ENCODE measurements around the gene CMPK1. TPM values are rescaled to one million over a fixed set of nuclear protein-coding genes. Genes with fewer than 3 reads are reported as not detected.

Gene CMPK1
- total RNA-seq, 3 donors from 2014 or later, result 104 to 116 (median 107) TPM

GRCh38 chr1:47396671-47397196, 63.1 kb downstream of the CMPK1 start:
- no peak for DNase-seq
- Mint-ChIP-seq H3K4me1 (ENCODE audit: low read depth) (no peaks in the 10 kb centered on the region), H3K9me3 (no peaks in the 10 kb centered on the region), H3K36me3 (ENCODE audit: insufficient read depth) (no peaks in the 10 kb centered on the region), H3K4me3 (no peak overlapping the region), H3K27me3 (ENCODE audit: low read depth) (peaks cover 39% of the 10 kb centered on the region)
- no peak for ATAC-seq

- H3K4me3 Mint-ChIP-seq, result no peak overlapping the region
- peaks cover 33% of the 10 kb centered on the region for H3K27me3 Mint-ChIP-seq (ENCODE audit: low read depth)
- H3K4me1 Mint-ChIP-seq (ENCODE audit: low read depth), result no peaks in the 10 kb centered on the region
- ATAC-seq (no peak), DNase-seq (no peak)
- H3K9me3 Mint-ChIP-seq, result no peaks in the 10 kb centered on the region
- H3K36me3 Mint-ChIP-seq (ENCODE audit: insufficient read depth), result no peaks in the 10 kb centered on the region
Observed at GRCh38 chr1:47399138-47399845, 65.7 kb downstream of the CMPK1 start.

GRCh38 chr1:47399846-47400155, 66.2 kb downstream of the CMPK1 start:
- Mint-ChIP-seq H3K4me1 (ENCODE audit: low read depth) (no peaks in the 10 kb centered on the region), H3K27me3 (ENCODE audit: low read depth) (peaks cover 31% of the 10 kb centered on the region), H3K9me3 (no peaks in the 10 kb centered on the region), H3K36me3 (ENCODE audit: insufficient read depth) (no peaks in the 10 kb centered on the region), H3K4me3 (no peak overlapping the region)
- DNase-seq (no peak), ATAC-seq (no peak)

- no peak for ATAC-seq
- Mint-ChIP-seq H3K4me1 (ENCODE audit: low read depth) (no peaks in the 10 kb centered on the region), H3K27me3 (ENCODE audit: low read depth) (peaks cover 24% of the 10 kb centered on the region)
Observed at GRCh38 chr1:47401761-47402160, 68.2 kb downstream of the CMPK1 start.

GRCh38 chr1:47402591-47402990, 69.0 kb downstream of the CMPK1 start:
- DNase-seq, result no peak
- H3K4me1 Mint-ChIP-seq (ENCODE audit: low read depth), result no peaks in the 10 kb centered on the region
- no peaks in the 10 kb centered on the region for H3K36me3 Mint-ChIP-seq (ENCODE audit: insufficient read depth)
- ATAC-seq, result no peak
- no peaks in the 10 kb centered on the region for H3K9me3 Mint-ChIP-seq
- H3K27me3 Mint-ChIP-seq (ENCODE audit: low read depth), result peaks cover 19% of the 10 kb centered on the region
- H3K4me3 Mint-ChIP-seq, result no peak overlapping the region

More at GRCh38 chr1:47401761-47402160, 68.2 kb downstream of the CMPK1 start:
- Mint-ChIP-seq H3K4me3 (no peak overlapping the region), H3K36me3 (ENCODE audit: insufficient read depth) (no peaks in the 10 kb centered on the region), H3K9me3 (no peaks in the 10 kb centered on the region)
- DNase-seq, result no peak

GRCh38 chr1:47403321-47403910, 69.8 kb downstream of the CMPK1 start:
- ATAC-seq (no peak), DNase-seq (no peak)
- Mint-ChIP-seq H3K36me3 (ENCODE audit: insufficient read depth) (no peaks in the 10 kb centered on the region), H3K27me3 (ENCODE audit: low read depth) (peaks cover 14% of the 10 kb centered on the region), H3K4me3 (no peak overlapping the region), H3K9me3 (no peaks in the 10 kb centered on the region), H3K4me1 (ENCODE audit: low read depth) (no peaks in the 10 kb centered on the region)

GRCh38 chr1:47405697-47406096, 72.1 kb downstream of the CMPK1 start:
- no peak for ATAC-seq
- H3K9me3 Mint-ChIP-seq, result no peaks in the 10 kb centered on the region

GRCh38 chr1:47406966-47407365, 73.4 kb downstream of the CMPK1 start:
- DNase-seq, result no peak
- peaks cover 9% of the 10 kb centered on the region for H3K27me3 Mint-ChIP-seq (ENCODE audit: low read depth)
- H3K36me3 Mint-ChIP-seq (ENCODE audit: insufficient read depth), result no peaks in the 10 kb centered on the region
- ATAC-seq, result no peak
- no peaks in the 10 kb centered on the region for H3K4me1 Mint-ChIP-seq (ENCODE audit: low read depth)
- H3K9me3 Mint-ChIP-seq, result no peaks in the 10 kb centered on the region
- no peak overlapping the region for H3K4me3 Mint-ChIP-seq

More at GRCh38 chr1:47405697-47406096, 72.1 kb downstream of the CMPK1 start:
- Mint-ChIP-seq H3K4me3 (no peak overlapping the region), H3K27me3 (ENCODE audit: low read depth) (peaks cover 12% of the 10 kb centered on the region), H3K4me1 (ENCODE audit: low read depth) (no peaks in the 10 kb centered on the region), H3K36me3 (ENCODE audit: insufficient read depth) (no peaks in the 10 kb centered on the region)
- no peak for DNase-seq

GRCh38 chr1:47407481-47407880, 73.9 kb downstream of the CMPK1 start:
- no peak for ATAC-seq
- Mint-ChIP-seq H3K9me3 (no peaks in the 10 kb centered on the region), H3K4me3 (no peak overlapping the region), H3K36me3 (ENCODE audit: insufficient read depth) (no peaks in the 10 kb centered on the region), H3K27me3 (ENCODE audit: low read depth) (peaks cover 6% of the 10 kb centered on the region), H3K4me1 (ENCODE audit: low read depth) (no peaks in the 10 kb centered on the region)
- no peak for DNase-seq

GRCh38 chr1:47409311-47410067, 75.9 kb downstream of the CMPK1 start:
- ATAC-seq (no peak), DNase-seq (no peak)
- peaks cover 18% of the 10 kb centered on the region for H3K27me3 Mint-ChIP-seq (ENCODE audit: low read depth)
- no peaks in the 10 kb centered on the region for H3K9me3 Mint-ChIP-seq
- H3K4me3 Mint-ChIP-seq, result no peak overlapping the region
- no peaks in the 10 kb centered on the region for H3K4me1 Mint-ChIP-seq (ENCODE audit: low read depth)
- H3K36me3 Mint-ChIP-seq (ENCODE audit: insufficient read depth), result no peaks in the 10 kb centered on the region

GRCh38 chr1:47410068-47410455, 76.5 kb downstream of the CMPK1 start:
- DNase-seq, result no peak
- Mint-ChIP-seq H3K4me3 (no peak overlapping the region), H3K36me3 (ENCODE audit: insufficient read depth) (no peaks in the 10 kb centered on the region), H3K4me1 (ENCODE audit: low read depth) (no peaks in the 10 kb centered on the region), H3K27me3 (ENCODE audit: low read depth) (peaks cover 23% of the 10 kb centered on the region), H3K9me3 (no peaks in the 10 kb centered on the region)
- no peak for ATAC-seq

GRCh38 chr1:47411436-47411835, 77.8 kb downstream of the CMPK1 start:
- Mint-ChIP-seq H3K9me3 (no peaks in the 10 kb centered on the region), H3K4me3 (no peak overlapping the region)

GRCh38 chr1:47412437-47412836, 78.8 kb downstream of the CMPK1 start:
- DNase-seq (no peak), ATAC-seq (no peak)
- Mint-ChIP-seq H3K9me3 (no peaks in the 10 kb centered on the region), H3K4me1 (ENCODE audit: low read depth) (peaks cover 2% of the 10 kb centered on the region), H3K27me3 (ENCODE audit: low read depth) (peaks cover 38% of the 10 kb centered on the region), H3K36me3 (ENCODE audit: insufficient read depth) (no peaks in the 10 kb centered on the region), H3K4me3 (no peak overlapping the region)

More at GRCh38 chr1:47411436-47411835, 77.8 kb downstream of the CMPK1 start:
- peaks cover 33% of the 10 kb centered on the region for H3K27me3 Mint-ChIP-seq (ENCODE audit: low read depth)
- no peaks in the 10 kb centered on the region for H3K4me1 Mint-ChIP-seq (ENCODE audit: low read depth)
- DNase-seq (no peak), ATAC-seq (no peak)
- H3K36me3 Mint-ChIP-seq (ENCODE audit: insufficient read depth), result no peaks in the 10 kb centered on the region

GRCh38 chr1:47415728-47416318, 82.2 kb downstream of the CMPK1 start, which contains the start of gene FOXE3:
TSS of gene FOXE3 (plus strand) at chr1:47416285. CDS start at chr1:47416316, 31 bp downstream.
- Mint-ChIP-seq H3K4me1 (ENCODE audit: low read depth) (peaks cover 2% of the 10 kb centered on the region), H3K27me3 (ENCODE audit: low read depth) (peaks cover 49% of the 10 kb centered on the region), H3K4me3 (peak within 1 kb of the TSS; percentile 48), H3K9me3 (no peaks in the 10 kb centered on the region), H3K36me3 (ENCODE audit: insufficient read depth) (no peaks in the 10 kb centered on the region)
- DNase-seq, result no peak
- no peak for ATAC-seq

All from activated T-cell treated with anti-CD3 and anti-CD28 coated beads, Interleukin-2, amount 50 U/mL, for 4 hours (primary cell).